GM23338 (cell line): ENCODE results near the gene EYA4. TPM values are rescaled to one million over a fixed set of nuclear protein-coding genes. Genes with fewer than 3 reads are reported as not detected.

Experiments
- ATAC-seq: fragments of 200-7000 bp; cut with Tn5 transposase; 3 replicates; pipeline ENCODE4 v1.9.1; 2020
- DNase-seq: peaks from one replicate; pipeline ENCODE4 v3.0.0-alpha.2; 2015; ENCODE audit warnings: low spot score
- H2AFZ ChIP-seq: fragments of 200-600 bp; sonication (generic); 2 replicates; pipeline ENCODE4 v1.8.0; 2016; ENCODE audit warnings: antibody characterized with exemption, mild to moderate bottlenecking, moderate library complexity
- H3F3A ChIP-seq: fragments of 200-600 bp; sonication (generic); replicated peaks from 2 replicates; pipeline ENCODE4 v1.8.0; 2017; ENCODE audit warnings: antibody characterized with exemption, mixed run types, low read depth
- H3K27ac ChIP-seq: fragments of 200-600 bp; sonication (generic); 2 replicates; pipeline ENCODE4 v1.6.1; 2016; ENCODE audit warnings: low read depth
- H3K27me3 ChIP-seq: fragments of 200-600 bp; sonication (generic); 2 replicates; pipeline ENCODE4 v1.8.0; 2016; ENCODE audit warnings: mild to moderate bottlenecking, mixed run types, moderate library complexity; ENCODE audit not compliant: insufficient read depth
- H3K36me3 ChIP-seq: fragments of 200-600 bp; sonication (generic); 2 replicates; pipeline ENCODE4 v1.8.0; 2016; ENCODE audit warnings: mild to moderate bottlenecking; ENCODE audit not compliant: insufficient read depth
- H3K4me1 ChIP-seq: fragments of 200-600 bp; sonication (generic); 2 replicates; pipeline ENCODE4 v1.8.0; 2016; ENCODE audit warnings: mild to moderate bottlenecking, moderate library complexity; ENCODE audit not compliant: insufficient read depth
- H3K4me2 ChIP-seq: fragments of 200-600 bp; sonication (generic); 2 replicates; pipeline ENCODE4 v1.7.1; 2017; ENCODE audit warnings: mixed run types
- H3K4me3 ChIP-seq: fragments of 200-600 bp; sonication (generic); 2 replicates; pipeline ENCODE4 v1.6.1; 2016; ENCODE audit warnings: mixed run types
- H3K79me2 ChIP-seq: fragments of 200-600 bp; sonication (generic); replicated peaks from 2 replicates; pipeline ENCODE4 v1.8.0; 2017; ENCODE audit warnings: mild to moderate bottlenecking; ENCODE audit not compliant: insufficient read depth
- H3K9me2 ChIP-seq: fragments of 200-600 bp; sonication (generic); 2 replicates; pipeline ENCODE4 v1.8.0; 2017; ENCODE audit not compliant: insufficient read depth
- H4K20me1 ChIP-seq: fragments of 200-600 bp; sonication (generic); replicated peaks from 2 replicates; pipeline ENCODE4 v1.8.0; 2017; ENCODE audit warnings: mild to moderate bottlenecking; ENCODE audit not compliant: insufficient read depth
- H3K27ac Mint-ChIP-seq: 2 replicates; pipeline ENCODE4 v1.8.0; 2020; ENCODE audit warnings: inconsistent platforms, mild to moderate bottlenecking, moderate library complexity, mixed read lengths
- H3K27me3 Mint-ChIP-seq: 3 replicates; pipeline ENCODE4 v1.8.0; 2022; ENCODE audit warnings: low read depth, mild to moderate bottlenecking, moderate library complexity, mixed read lengths, inconsistent platforms; ENCODE audit not compliant: insufficient read depth, poor library complexity
- H3K36me3 Mint-ChIP-seq: 3 replicates; pipeline ENCODE4 v1.8.0; 2021; ENCODE audit warnings: low read depth, mild to moderate bottlenecking, inconsistent platforms, moderate library complexity, mixed read lengths
- H3K4me1 Mint-ChIP-seq: 3 replicates; pipeline ENCODE4 v1.8.0; 2020; ENCODE audit warnings: mild to moderate bottlenecking, inconsistent platforms, mixed read lengths
- H3K4me3 Mint-ChIP-seq: 3 replicates; pipeline ENCODE4 v1.8.0; 2021; ENCODE audit warnings: moderate library complexity, mild to moderate bottlenecking, inconsistent platforms, mixed read lengths
- H3K9me3 Mint-ChIP-seq: 3 replicates; pipeline ENCODE4 v1.8.0; 2020; ENCODE audit warnings: moderate library complexity, mild to moderate bottlenecking, inconsistent platforms, mixed read lengths
- CTCF ChIP-seq, 2 experiments: fragments of 200-600 bp in 1 of 2; sonication (generic) in 1 of 2; conservative IDR thresholded peaks; 2 replicates each; pipeline versions ENCODE4 v1.5.1 to v1.6.1; 2016 to 2017; ENCODE audit warnings: antibody characterized with exemption in 2 of 2, low read depth in 2 of 2, mild to moderate bottlenecking in 2 of 2, moderate library complexity in 1 of 2
- ETS1 ChIP-seq: IDR thresholded peaks from 2 replicates; pipeline ENCODE4 v1.6.1; 2016; ENCODE audit warnings: antibody characterized with exemption
- EZH2 ChIP-seq: fragments of 200-600 bp; sonication (generic); IDR thresholded peaks from one replicate; pipeline ENCODE4 v1.8.0; 2017; ENCODE audit warnings: antibody characterized with exemption, mild to moderate bottlenecking, low read depth; ENCODE audit not compliant: unreplicated experiment
- JUNB ChIP-seq: IDR thresholded peaks from one replicate; pipeline ENCODE4 v1.6.1; 2016; ENCODE audit warnings: antibody characterized with exemption; ENCODE audit not compliant: unreplicated experiment
- NANOG ChIP-seq: IDR thresholded peaks from 2 replicates; pipeline ENCODE4 v1.6.1; 2016; ENCODE audit warnings: antibody characterized with exemption, borderline replicate concordance
- POLR2AphosphoS5 ChIP-seq: IDR thresholded peaks from 2 replicates; pipeline ENCODE4 v1.6.1; 2016; ENCODE audit warnings: antibody characterized with exemption, low read depth
- REST ChIP-seq: IDR thresholded peaks from one replicate; pipeline ENCODE4 v1.6.1; 2018; ENCODE audit warnings: antibody characterized with exemption; ENCODE audit not compliant: unreplicated experiment
- ZNF114 ChIP-seq: fragments of 250-450 bp; sonication (Bioruptor Pico); IDR thresholded peaks from 2 replicates; pipeline ENCODE4 v1.5.0; 2020; ENCODE audit warnings: mild to moderate bottlenecking, moderate library complexity
- ZNF331 ChIP-seq: fragments of 250-450 bp; sonication (Bioruptor Pico); IDR thresholded peaks from 2 replicates; pipeline ENCODE4 v1.5.0; 2020; ENCODE audit warnings: low read depth, mild to moderate bottlenecking, moderate library complexity
- ZNF462 ChIP-seq: fragments of 250-450 bp; sonication (Bioruptor Pico); IDR thresholded peaks from 2 replicates; pipeline ENCODE4 v1.5.0; 2020; ENCODE audit warnings: mild to moderate bottlenecking, moderate library complexity
- polyA plus RNA-seq: library from polyadenylated mRNA; unstranded; fragments of >200 nt; fragmentation: Nextera tagmentation; extraction: Ambion mirVana; gene quantifications from 2 replicates; pipeline ENCODE4 v1.2.1, GENCODE V29; 2016
- total RNA-seq: library from RNA; depleted of rRNA; stranded (reverse); fragments of >200 nt; shearing (Covaris generic); gene quantifications from 2 replicates; pipeline ENCODE4 v1.2.3, GENCODE V29; 2014

EYA4 gene
- total and polyA plus RNA-seq, 2 experiments from 2014 or later, result 0.05 to 0.21 TPM

- no peak overlapping the region for H3K27ac ChIP-seq
- H3K4me3 ChIP-seq, result no peak overlapping the region
- no peaks in the 10 kb centered on the region for H3K36me3 Mint-ChIP-seq
- H3K4me1 Mint-ChIP-seq, result no peaks in the 10 kb centered on the region
- no peaks in the 10 kb centered on the region for H3K79me2 ChIP-seq
- TF ChIP-seq EZH2, result no peak
- H3K4me1 ChIP-seq, result no peaks in the 10 kb centered on the region
- H3K9me3 Mint-ChIP-seq, result no peaks in the 10 kb centered on the region
- peaks cover 3% of the 10 kb centered on the region for H3K27me3 Mint-ChIP-seq
- H3K36me3 ChIP-seq, result no peaks in the 10 kb centered on the region
- no peak overlapping the region for H3K27ac Mint-ChIP-seq
- no peaks in the 10 kb centered on the region for H3K27me3 ChIP-seq
- H3K4me3 Mint-ChIP-seq, result no peak overlapping the region
- no peaks in the 10 kb centered on the region for H3F3A ChIP-seq
- no peaks in the 10 kb centered on the region for H4K20me1 ChIP-seq
- DNase-seq, result no peak
- H3K4me2 ChIP-seq, result no peak overlapping the region
- H2AFZ ChIP-seq, result no peak overlapping the region
- no peaks in the 10 kb centered on the region for H3K9me2 ChIP-seq
- ATAC-seq, result no peak
These were observed 21.6 kb downstream of the EYA4 start for GRCh38 chr6:133262804-133263203.

- Histone ChIP-seq H3K27me3 (no peaks in the 10 kb centered on the region), H3F3A (no peaks in the 10 kb centered on the region), H4K20me1 (no peaks in the 10 kb centered on the region), H3K9me2 (no peaks in the 10 kb centered on the region), H3K4me3 (no peak overlapping the region), H3K36me3 (no peaks in the 10 kb centered on the region), H3K4me1 (no peaks in the 10 kb centered on the region), H2AFZ (no peak overlapping the region), H3K79me2 (no peaks in the 10 kb centered on the region), H3K4me2 (no peak overlapping the region), H3K27ac (no peak overlapping the region)
- no peaks in the 10 kb centered on the region for H3K9me3 Mint-ChIP-seq
- DNase-seq (no peak), ATAC-seq (no peak)
- no peaks in the 10 kb centered on the region for H3K4me1 Mint-ChIP-seq
- no peaks in the 10 kb centered on the region for H3K36me3 Mint-ChIP-seq
- H3K27ac Mint-ChIP-seq, result no peak overlapping the region
- H3K4me3 Mint-ChIP-seq, result no peak overlapping the region
- H3K27me3 Mint-ChIP-seq, result peaks cover 3% of the 10 kb centered on the region
- TF ChIP-seq ZNF114 (CRISPR knock-in tag) (no peak), CTCF (conservative IDR thresholded peaks at IDR 0.05; ENCODE audit: low read depth in 2 of 2) (no peak), JUNB (no peak), POLR2AphosphoS5 (no peak), REST (no peak), ZNF331 (CRISPR knock-in tag) (no peak), ETS1 (no peak), NANOG (no peak), ZNF462 (CRISPR knock-in tag) (no peak)
These were observed 23.9 kb downstream of the EYA4 start for GRCh38 chr6:133265066-133265465.
